WTC11 (cell line): ENCODE measurements around the gene NKAIN4. TPM values are rescaled to one million over a fixed set of nuclear protein-coding genes. Genes with fewer than 3 reads are reported as not detected.
A peak's percentile ranks its signal among the peaks of the same experiment; 100 is the strongest.

Source experiments
- ATAC-seq: fragments of 200-7000 bp; cut with Tn5 transposase; 2 replicates; pipeline ENCODE4 v1.10.0; 2021; ENCODE audit warnings: mild to moderate bottlenecking, moderate library complexity
- CTCF ChIA-PET: fragments of 300-600 bp; sonication (Branson Sonifier 250); formaldehyde crosslinking; loops from one replicate; lab custom pipeline; 2021; ENCODE audit warnings: antibody characterized with exemption; lab: Charles Lee
- POLR2A ChIA-PET: fragments of 350-600 bp; sonication (Branson Sonifier 250); formaldehyde crosslinking; loops from one replicate; lab custom pipeline; 2021; ENCODE audit warnings: antibody characterized with exemption; lab: Charles Lee
- DNase-seq: peaks from one replicate; pipeline ENCODE4 v3.0.0; 2021; ENCODE audit warnings: low spot score
- H3K27ac Mint-ChIP-seq: 2 replicates; pipeline ENCODE4 v1.8.0; 2021; ENCODE audit warnings: mixed read lengths
- H3K27me3 Mint-ChIP-seq: 2 replicates; pipeline ENCODE4 v1.8.0; 2021; ENCODE audit warnings: low read depth, mild to moderate bottlenecking, moderate library complexity, mixed read lengths
- H3K36me3 Mint-ChIP-seq: 2 replicates; pipeline ENCODE4 v1.8.0; 2021; ENCODE audit warnings: mixed read lengths
- H3K4me1 Mint-ChIP-seq: 2 replicates; pipeline ENCODE4 v1.8.0; 2022; ENCODE audit warnings: mixed read lengths
- H3K4me3 Mint-ChIP-seq: 2 replicates; pipeline ENCODE4 v1.8.0; 2021; ENCODE audit warnings: mild to moderate bottlenecking, moderate library complexity, mixed read lengths
- H3K9me3 Mint-ChIP-seq: 2 replicates; pipeline ENCODE4 v1.8.0; 2021; ENCODE audit warnings: mixed read lengths
- ELF4 ChIP-seq: sonication (generic); formaldehyde crosslinking; IDR thresholded peaks from 2 replicates; pipeline ENCODE4 v1.8.1; 2022; ENCODE audit warnings: low read depth, mild to moderate bottlenecking, moderate library complexity, missing genetic modification reagents
- EMX1 ChIP-seq: fragments of 250-450 bp; sonication (Bioruptor Pico); IDR thresholded peaks from 2 replicates; pipeline ENCODE4 v1.8.0; 2021; ENCODE audit warnings: mild to moderate bottlenecking
- FOXJ3 ChIP-seq: sonication (generic); formaldehyde crosslinking; IDR thresholded peaks from 2 replicates; pipeline ENCODE4 v1.9.0; 2021; ENCODE audit warnings: missing genetic modification reagents, mild to moderate bottlenecking, borderline replicate concordance
- FOXK1 ChIP-seq: sonication (generic); formaldehyde crosslinking; IDR thresholded peaks from 2 replicates; pipeline ENCODE4 v1.8.0; 2022; ENCODE audit warnings: mild to moderate bottlenecking, moderate library complexity, missing genetic modification reagents
- FOXP1 ChIP-seq: sonication (generic); formaldehyde crosslinking; IDR thresholded peaks from 2 replicates; pipeline ENCODE4 v1.8.0; 2022; ENCODE audit warnings: missing genetic modification reagents, mild to moderate bottlenecking, moderate library complexity, borderline replicate concordance
- FOXP4 ChIP-seq: sonication (generic); formaldehyde crosslinking; IDR thresholded peaks from 2 replicates; pipeline ENCODE4 v1.8.0; 2022; ENCODE audit warnings: mild to moderate bottlenecking, missing genetic modification reagents
- GABPB1 ChIP-seq: sonication (generic); formaldehyde crosslinking; IDR thresholded peaks from 2 replicates; pipeline ENCODE4 v1.8.1; 2023; ENCODE audit warnings: mild to moderate bottlenecking, missing genetic modification reagents
- GRHL2 ChIP-seq: fragments of 250-450 bp; sonication (Bioruptor Pico); IDR thresholded peaks from 2 replicates; pipeline ENCODE4 v1.8.0; 2022; ENCODE audit warnings: mild to moderate bottlenecking, moderate library complexity; ENCODE audit not compliant: insufficient replicate concordance, severe bottlenecking
- JAZF1 ChIP-seq: fragments of 250-450 bp; sonication (Bioruptor Pico); IDR thresholded peaks from 2 replicates; pipeline ENCODE4 v1.9.0; 2021; ENCODE audit warnings: moderate library complexity, mild to moderate bottlenecking, inconsistent platforms
- NFATC4 ChIP-seq: fragments of 250-450 bp; sonication (Bioruptor Pico); IDR thresholded peaks from 2 replicates; pipeline ENCODE4 v1.9.0; 2021; ENCODE audit warnings: mild to moderate bottlenecking
- NR1H2 ChIP-seq: sonication (generic); formaldehyde crosslinking; IDR thresholded peaks from 2 replicates; pipeline ENCODE4 v1.9.0; 2021; ENCODE audit warnings: mild to moderate bottlenecking, moderate library complexity, missing genetic modification reagents
- NR2C2 ChIP-seq: sonication (generic); formaldehyde crosslinking; IDR thresholded peaks from 2 replicates; pipeline ENCODE4 v1.8.0; 2022; ENCODE audit warnings: mild to moderate bottlenecking, missing genetic modification reagents
- NR3C1 ChIP-seq: sonication (generic); formaldehyde crosslinking; conservative IDR thresholded peaks from 2 replicates; pipeline ENCODE4 v1.8.1; 2023; ENCODE audit warnings: low read depth, mild to moderate bottlenecking, missing genetic modification reagents
- OVOL2 ChIP-seq: fragments of 250-450 bp; sonication (Bioruptor Pico); IDR thresholded peaks from 2 replicates; pipeline ENCODE4 v1.9.0; 2021; ENCODE audit warnings: mild to moderate bottlenecking, borderline replicate concordance
- RORB ChIP-seq: fragments of 250-450 bp; sonication (Bioruptor Pico); IDR thresholded peaks from 2 replicates; pipeline ENCODE4 v1.9.0; 2021; ENCODE audit warnings: mild to moderate bottlenecking
- SMAD3 ChIP-seq: sonication (generic); formaldehyde crosslinking; IDR thresholded peaks from 2 replicates; pipeline ENCODE4 v1.8.0; 2022; ENCODE audit warnings: missing genetic modification reagents, mild to moderate bottlenecking, borderline replicate concordance
- SMAD4 ChIP-seq: sonication (generic); formaldehyde crosslinking; IDR thresholded peaks from 2 replicates; pipeline ENCODE4 v1.8.0; 2022; ENCODE audit warnings: mild to moderate bottlenecking, missing genetic modification reagents
- SP1 ChIP-seq: sonication (generic); formaldehyde crosslinking; conservative IDR thresholded peaks from 2 replicates; pipeline ENCODE4 v1.8.1; 2022; ENCODE audit warnings: missing genetic modification reagents
- TP53 ChIP-seq: sonication (generic); formaldehyde crosslinking; IDR thresholded peaks from 2 replicates; pipeline ENCODE4 v1.8.1; 2023; ENCODE audit warnings: mild to moderate bottlenecking, missing genetic modification reagents
- USF1 ChIP-seq: sonication (generic); formaldehyde crosslinking; IDR thresholded peaks from 2 replicates; pipeline ENCODE4 v1.8.0; 2022; ENCODE audit warnings: mild to moderate bottlenecking, missing genetic modification reagents
- ZBTB43 ChIP-seq: sonication (generic); formaldehyde crosslinking; IDR thresholded peaks from 2 replicates; pipeline ENCODE4 v1.8.1; 2023; ENCODE audit warnings: mild to moderate bottlenecking, missing genetic modification reagents
- ZMAT4 ChIP-seq: fragments of 250-450 bp; sonication (Bioruptor Pico); IDR thresholded peaks from 2 replicates; pipeline ENCODE4 v1.9.0; 2021; ENCODE audit warnings: mild to moderate bottlenecking
- ZNF219 ChIP-seq: sonication (generic); formaldehyde crosslinking; IDR thresholded peaks from 2 replicates; pipeline ENCODE4 v1.8.0; 2023; ENCODE audit warnings: missing genetic modification reagents, mild to moderate bottlenecking, borderline replicate concordance
- ZNF423 ChIP-seq: fragments of 250-450 bp; sonication (Bioruptor Pico); IDR thresholded peaks from 2 replicates; pipeline ENCODE4 v2.1.2; 2022; ENCODE audit warnings: mild to moderate bottlenecking, moderate library complexity
- ZNF532 ChIP-seq: fragments of 250-450 bp; sonication (Bioruptor Pico); IDR thresholded peaks from 2 replicates; pipeline ENCODE4 v1.9.0; 2021; ENCODE audit warnings: mild to moderate bottlenecking, borderline replicate concordance
- total RNA-seq: library from RNA; stranded (reverse); gene quantifications from 3 replicates; pipeline ENCODE4 v1.2.3, GENCODE V29; 2021
- TF ChIP-seq, protein P1 (sequence below): sonication (generic); formaldehyde crosslinking; IDR thresholded peaks from 2 replicates; pipeline ENCODE4 v1.8.1; 2022; ENCODE audit warnings: low read depth, missing genetic modification reagents, borderline replicate concordance
- TF ChIP-seq, protein P2 (sequence below): sonication (generic); formaldehyde crosslinking; IDR thresholded peaks from 2 replicates; pipeline ENCODE4 v1.8.1; 2023; ENCODE audit warnings: mild to moderate bottlenecking, missing genetic modification reagents, moderate library complexity

Gene NKAIN4
- total RNA-seq, 1 experiment from 2014 or later, result 7.2 TPM

DNA sequence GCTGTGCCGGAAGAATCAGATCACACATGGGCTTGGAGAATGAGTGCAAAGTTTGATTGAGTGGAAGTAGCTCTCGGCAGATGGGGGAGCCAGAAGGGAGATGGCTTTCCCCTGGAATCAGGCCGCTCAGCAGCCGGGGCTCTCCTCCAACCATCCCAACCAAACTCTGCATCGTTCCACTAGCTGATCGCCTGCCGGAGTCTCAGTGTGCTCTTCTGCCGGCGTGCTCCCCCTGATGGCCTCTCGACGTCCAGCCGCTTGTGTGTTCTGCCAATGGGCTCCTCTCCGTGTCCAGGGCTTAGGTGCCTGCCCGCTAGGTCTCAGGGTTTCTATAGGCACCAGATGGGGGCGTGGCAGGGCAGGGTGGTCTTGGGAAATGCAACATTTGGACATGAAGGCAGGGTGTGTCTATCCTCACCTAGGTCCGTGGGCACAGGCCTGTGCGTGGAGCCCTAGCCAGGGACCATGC is 23.4 kb downstream of the NKAIN4 start (continued):
- TF ChIP-seq FOXK1 (no peak), GRHL2 (CRISPR knock-in tag) (no peak), GABPB1 (CRISPR knock-in tag) (0 out of 2 replicates have a peak, but pooled peaks have one; percentile 33), SP1 (CRISPR knock-in tag) (no peak), OVOL2 (no peak), FOXP4 (CRISPR knock-in tag) (no peak), JAZF1 (CRISPR knock-in tag) (no peak), TP53 (no peak), FOXP1 (CRISPR knock-in tag) (peak; percentile 27; the same call in 1 of the 2 replicates)
- TF ChIP-seq, all 79 proteins: peak for 3

DNA sequence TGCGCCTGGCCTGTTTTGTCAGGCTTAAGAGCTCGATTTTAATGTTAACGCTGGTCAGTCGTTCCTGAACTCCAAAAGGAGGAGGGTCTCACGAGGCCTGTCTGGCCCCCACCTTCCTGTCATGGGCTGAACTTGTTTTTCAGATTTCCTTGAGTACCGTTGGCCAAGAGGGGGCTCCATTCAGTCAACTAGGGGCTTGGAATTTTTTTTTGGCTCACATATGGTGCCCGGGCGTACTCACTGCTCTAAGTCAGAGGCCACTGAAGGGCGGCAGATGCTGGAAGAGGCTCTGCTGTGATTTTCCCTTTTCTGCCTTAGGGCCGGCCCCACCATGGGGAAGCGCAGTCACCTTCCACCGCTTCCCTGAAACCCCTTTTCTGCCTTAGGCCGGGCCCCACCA is 25.5 kb downstream of the NKAIN4 start:
- CTCF ChIA-PET, result interaction anchor here (0.6 to 1.0 kb wide), 5 partner anchors 18 to 150 kb away, joined by 3 to 5 read pairs (median 5); no protein-coding TSS in a partner anchor
- H3K27ac Mint-ChIP-seq, result no peak overlapping the region; the same call in 1 of the 2 replicates
- ATAC-seq, result peak; percentile 30
- H3K36me3 Mint-ChIP-seq, result no peaks in the 10 kb centered on the region
- no peak for DNase-seq
- POLR2A ChIA-PET, result no interaction called here
- peaks cover 26% of the 10 kb centered on the region for H3K4me1 Mint-ChIP-seq
- H3K9me3 Mint-ChIP-seq, result no peaks in the 10 kb centered on the region
- H3K4me3 Mint-ChIP-seq, result peak overlapping the region; percentile 35; the same call in 1 of the 2 replicates
- H3K27me3 Mint-ChIP-seq, result peaks cover 11% of the 10 kb centered on the region
- TF ChIP-seq ZNF219 (CRISPR knock-in tag), result no peak
- TF ChIP-seq USF1 (CRISPR knock-in tag), result no peak
- TF ChIP-seq ELF4 (CRISPR knock-in tag), result no peak
- TF ChIP-seq ZBTB43, result no peak
- TF ChIP-seq SMAD4 (CRISPR knock-in tag), result no peak
- TF ChIP-seq NFATC4 (CRISPR knock-in tag), result no peak
- TF ChIP-seq NR2C2, result no peak
- no peak for TF ChIP-seq ZNF532 (CRISPR knock-in tag)
- no peak for TF ChIP-seq EMX1
- TF ChIP-seq FOXJ3, result no peak
- TF ChIP-seq NR1H2, result no peak
- TF ChIP-seq NR3C1, result no peak
- TF ChIP-seq, protein P1, sequence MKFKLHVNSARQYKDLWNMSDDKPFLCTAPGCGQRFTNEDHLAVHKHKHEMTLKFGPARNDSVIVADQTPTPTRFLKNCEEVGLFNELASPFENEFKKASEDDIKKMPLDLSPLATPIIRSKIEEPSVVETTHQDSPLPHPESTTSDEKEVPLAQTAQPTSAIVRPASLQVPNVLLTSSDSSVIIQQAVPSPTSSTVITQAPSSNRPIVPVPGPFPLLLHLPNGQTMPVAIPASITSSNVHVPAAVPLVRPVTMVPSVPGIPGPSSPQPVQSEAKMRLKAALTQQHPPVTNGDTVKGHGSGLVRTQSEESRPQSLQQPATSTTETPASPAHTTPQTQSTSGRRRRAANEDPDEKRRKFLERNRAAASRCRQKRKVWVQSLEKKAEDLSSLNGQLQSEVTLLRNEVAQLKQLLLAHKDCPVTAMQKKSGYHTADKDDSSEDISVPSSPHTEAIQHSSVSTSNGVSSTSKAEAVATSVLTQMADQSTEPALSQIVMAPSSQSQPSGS (CRISPR knock-in tag), result no peak
- no peak for TF ChIP-seq RORB (CRISPR knock-in tag)
- no peak for TF ChIP-seq ZNF423 (CRISPR knock-in tag)
- TF ChIP-seq TP53, result no peak
- TF ChIP-seq, protein P2, sequence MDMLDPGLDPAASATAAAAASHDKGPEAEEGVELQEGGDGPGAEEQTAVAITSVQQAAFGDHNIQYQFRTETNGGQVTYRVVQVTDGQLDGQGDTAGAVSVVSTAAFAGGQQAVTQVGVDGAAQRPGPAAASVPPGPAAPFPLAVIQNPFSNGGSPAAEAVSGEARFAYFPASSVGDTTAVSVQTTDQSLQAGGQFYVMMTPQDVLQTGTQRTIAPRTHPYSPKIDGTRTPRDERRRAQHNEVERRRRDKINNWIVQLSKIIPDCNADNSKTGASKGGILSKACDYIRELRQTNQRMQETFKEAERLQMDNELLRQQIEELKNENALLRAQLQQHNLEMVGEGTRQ, result no peak
- TF ChIP-seq ZMAT4, result no peak
- no peak for TF ChIP-seq SMAD3 (CRISPR knock-in tag)
